ENCODE measurements around the gene ZFP62.

The ZFP62 gene

DNA sequence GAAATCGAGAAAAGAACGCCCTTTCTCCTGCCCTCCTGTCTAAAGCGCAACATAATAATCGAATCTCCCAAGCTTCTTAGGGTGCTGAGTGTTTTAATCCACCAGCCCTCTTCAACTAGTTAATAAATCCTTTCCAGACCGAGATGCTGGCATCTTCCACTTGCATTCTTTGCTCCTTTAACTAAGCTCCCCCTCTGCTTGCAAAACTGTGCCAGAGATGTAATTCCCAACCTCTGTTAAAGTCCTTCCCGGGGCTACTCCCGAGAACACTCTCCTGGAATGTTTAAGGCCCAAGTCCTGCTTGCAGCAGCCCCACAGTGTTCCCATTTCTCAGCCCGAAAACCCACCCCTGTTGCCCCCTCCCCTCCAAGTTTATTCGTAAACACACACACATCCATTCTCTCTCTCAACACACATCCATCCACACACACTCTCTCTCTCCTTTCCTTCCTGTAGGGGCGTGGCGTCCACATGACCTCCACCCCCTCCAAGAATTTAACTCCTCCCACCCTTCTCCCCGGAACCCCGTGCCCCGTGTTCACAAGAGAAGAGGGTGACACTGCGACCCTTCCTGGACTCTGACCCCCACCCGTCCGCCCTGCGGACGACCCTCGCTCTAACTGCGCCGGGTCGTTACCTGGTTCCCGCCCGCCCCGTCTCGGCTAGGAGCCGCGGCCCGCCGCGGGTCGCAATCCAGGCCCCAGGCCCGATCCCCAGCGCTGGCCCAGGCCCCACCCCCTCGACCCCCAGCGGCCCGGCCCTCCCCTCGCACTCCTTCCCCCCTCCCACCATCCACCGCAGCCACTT is 51.5 kb downstream of the ZFP62 start:
- peak; percentile 68 for DNase-seq

- DNase-seq, result no peak
Measured at GRCh38 chr5:180808461-180809000, 52.5 kb downstream of the ZFP62 start.

GRCh38 chr5:180807654-180808414 is 53.2 kb downstream of the ZFP62 start:
- no peak for DNase-seq

DNA sequence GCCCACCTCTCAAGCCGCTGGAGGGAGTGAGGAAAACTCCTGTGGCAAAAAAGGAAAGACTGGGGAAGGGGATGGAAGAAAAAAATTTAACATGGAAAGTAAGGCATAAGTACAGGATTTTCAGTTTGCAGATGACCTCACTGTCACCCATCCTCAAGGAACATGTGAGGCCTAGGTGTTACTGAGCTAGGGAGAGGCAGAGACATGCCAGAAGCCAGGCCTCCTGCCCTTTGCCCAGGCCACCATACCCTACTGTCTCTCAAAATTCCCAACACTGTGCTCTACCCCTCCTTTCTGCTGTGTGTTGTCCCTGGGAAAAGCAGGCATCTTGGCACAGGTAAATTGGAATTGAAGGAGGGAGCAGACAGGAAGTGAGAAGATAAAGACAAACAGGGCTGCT is 54.0 kb downstream of the ZFP62 start:
- DNase-seq, result no peak

- no peak for DNase-seq
Measured at GRCh38 chr5:180806351-180807011, 54.6 kb downstream of the ZFP62 start.

DNA sequence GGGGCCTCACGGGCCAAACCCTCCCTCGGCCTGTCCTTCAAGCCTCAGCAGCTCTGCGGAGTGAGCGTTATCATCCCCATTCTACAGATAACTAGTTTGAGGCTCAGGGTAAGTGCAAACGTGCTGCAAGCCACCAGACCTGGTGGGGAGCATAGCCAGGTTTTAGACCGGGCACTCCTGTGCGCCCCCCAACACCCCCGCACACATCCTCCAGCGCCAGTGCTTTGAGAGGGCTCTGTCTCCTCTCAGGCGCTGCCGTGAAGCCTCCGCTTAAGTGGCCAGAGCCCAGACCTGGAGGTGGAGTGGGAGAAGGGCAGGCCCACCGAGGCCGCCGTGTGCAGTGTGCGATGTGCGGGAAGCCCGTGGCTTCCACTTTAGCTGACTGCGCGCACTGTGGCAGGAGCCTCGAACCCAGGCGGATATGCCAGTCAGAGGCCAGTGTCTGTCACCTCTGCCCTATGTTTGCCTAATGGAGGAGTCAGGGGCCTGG is 56.9 kb downstream of the ZFP62 start:
- DNase-seq, result no peak

GRCh38 chr5:180803181-180804128 is 57.6 kb downstream of the ZFP62 start:
- peak; percentile 70 for DNase-seq

- DNase-seq, result peak; percentile 87
Measured at GRCh38 chr5:180802325-180803180, 58.5 kb downstream of the ZFP62 start, which contains the start of gene MGAT1. Gene MGAT1, minus strand, starts transcription at chr5:180802806. Its CDS starts 9,835 bp downstream, at chr5:180792971.

- DNase-seq, result no peak
Measured at GRCh38 chr5:180801596-180802324, 59.3 kb downstream of the ZFP62 start.

- DNase-seq, result no peak
Measured at GRCh38 chr5:180799902-180800801, 60.9 kb downstream of the ZFP62 start.

DNA sequence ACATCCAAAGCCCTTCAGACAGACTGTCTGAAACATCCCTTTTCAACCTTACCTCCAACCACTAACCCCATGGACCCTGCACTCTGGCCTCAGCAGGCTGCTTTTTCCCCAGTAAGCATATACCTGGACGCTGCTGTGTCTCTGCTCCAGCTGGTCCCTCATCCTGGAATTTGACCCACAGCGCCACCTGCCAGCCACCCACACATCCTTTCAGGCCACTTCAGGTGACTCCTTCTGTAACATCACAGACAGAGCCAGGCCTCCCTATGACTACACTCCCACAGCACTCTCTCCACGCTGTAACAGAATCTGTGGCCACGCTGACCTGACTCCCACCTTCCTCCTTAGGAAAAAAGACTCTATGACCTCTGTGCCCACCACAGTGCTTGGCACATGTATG is 61.9 kb downstream of the ZFP62 start:
- DNase-seq, result no peak

DNA sequence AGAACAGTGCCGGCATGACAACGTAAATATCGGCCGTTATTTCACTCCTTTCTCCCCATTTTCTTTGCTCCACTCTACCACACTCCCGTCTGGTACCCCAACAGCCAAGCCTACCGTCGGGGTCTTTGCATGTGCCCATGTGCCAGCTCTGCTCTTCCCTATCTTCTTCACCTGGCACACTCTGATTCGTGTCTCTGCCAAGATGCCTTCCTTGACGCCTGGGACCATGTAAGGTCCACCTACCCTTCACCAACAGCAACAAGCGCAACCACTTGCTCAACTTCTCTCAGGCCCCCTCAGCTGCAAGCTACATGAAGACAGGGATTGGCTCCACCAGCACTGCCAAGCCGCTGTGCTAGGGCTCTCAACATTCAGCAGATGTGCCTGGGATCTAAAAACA is 62.9 kb downstream of the ZFP62 start:
- DNase-seq, result no peak

Measured in stimulated activated CD4-positive, alpha-beta T cell treated with anti-CD3 and anti-CD28 coated beads, Interleukin-12 subunit alpha, Interleukin-12 subunit beta, amount 100 ng/mL, for 4 hours (primary cell).